SJCRH30 (cell line): ENCODE data around the gene ZNF367. TPM values are rescaled to one million over a fixed set of nuclear protein-coding genes. Genes with fewer than 3 reads are reported as not detected.

Experiments
- DNase-seq, 2 experiments: peaks; one replicate each; pipeline ENCODE4 v3.0.0-alpha.2; 2015 to 2020
- H3K27ac ChIP-seq: fragments of 250-450 bp; sonication (Bioruptor Pico); 2 replicates; pipeline ENCODE4 v1.5.1; 2020; ENCODE audit warnings: mild to moderate bottlenecking, moderate library complexity
- H3K27me3 ChIP-seq: fragments of 250-450 bp; sonication (Bioruptor Pico); 2 replicates; pipeline ENCODE4 v1.5.1; 2020; ENCODE audit warnings: mild to moderate bottlenecking, moderate library complexity
- H3K36me3 ChIP-seq: fragments of 250-450 bp; sonication (Bioruptor Pico); 2 replicates; pipeline ENCODE4 v1.5.1; 2020; ENCODE audit warnings: mild to moderate bottlenecking, moderate library complexity
- H3K4me1 ChIP-seq: fragments of 250-450 bp; sonication (Bioruptor Pico); 2 replicates; pipeline ENCODE4 v1.5.1; 2020; ENCODE audit warnings: mild to moderate bottlenecking, moderate library complexity
- H3K4me3 ChIP-seq: fragments of 250-450 bp; sonication (Bioruptor Pico); 2 replicates; pipeline ENCODE4 v1.5.1; 2020; ENCODE audit warnings: mild to moderate bottlenecking, moderate library complexity
- H3K9me3 ChIP-seq: fragments of 250-450 bp; sonication (Bioruptor Pico); replicated peaks from 2 replicates; pipeline ENCODE4 v1.5.1; 2020; ENCODE audit warnings: mild to moderate bottlenecking, moderate library complexity
- total RNA-seq: library from RNA; depleted of rRNA; stranded (reverse); fragments of >200 nt; shearing (Covaris generic); gene quantifications from 2 replicates; pipeline ENCODE4 v1.2.3, GENCODE V29; 2014; rRNA removed

The ZNF367 gene
- total RNA-seq, 1 experiment from 2014 or later, result 35.5 TPM

DNA sequence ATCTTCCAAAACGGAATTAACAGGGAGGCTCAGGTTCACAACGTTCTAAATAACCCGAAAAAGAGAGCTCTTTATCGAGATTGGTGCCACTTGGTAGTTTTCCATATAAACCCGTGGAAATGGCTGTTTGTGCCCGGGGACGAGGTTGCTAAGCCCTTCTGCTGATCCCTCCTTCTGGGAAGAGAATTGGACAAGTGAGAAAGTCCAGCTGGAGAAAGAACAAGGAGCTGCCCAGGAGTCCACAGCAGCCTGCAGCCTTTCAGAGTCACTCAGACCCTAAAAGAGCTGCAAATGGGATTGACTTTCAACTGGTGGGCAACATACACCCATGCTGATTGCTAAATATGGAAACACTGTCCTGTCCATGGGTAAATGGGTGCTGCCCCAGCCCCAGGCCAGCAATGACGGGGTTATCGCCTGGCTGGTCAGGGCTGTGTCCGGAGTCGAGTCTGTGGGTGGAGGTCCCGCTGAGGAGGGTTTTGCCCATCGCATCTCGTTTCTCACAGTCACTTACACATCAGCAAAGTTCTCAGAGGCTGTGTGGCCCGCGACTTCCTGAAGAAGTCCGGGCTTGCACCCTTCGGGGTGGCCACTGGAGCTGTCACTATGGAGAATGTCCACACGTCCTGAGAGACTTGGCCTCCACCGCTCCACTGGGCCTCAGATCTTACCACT lies 75.5 kb downstream of the ZNF367 start:
- no peaks in the 10 kb centered on the region for H3K36me3 ChIP-seq
- H3K27me3 ChIP-seq, result no peaks in the 10 kb centered on the region
- H3K27ac ChIP-seq, result no peak overlapping the region
- DNase-seq, result no peak
- H3K4me1 ChIP-seq, result peaks cover 20% of the 10 kb centered on the region
- H3K9me3 ChIP-seq, result peaks cover 6% of the 10 kb centered on the region
- H3K4me3 ChIP-seq, result no peak overlapping the region

DNA sequence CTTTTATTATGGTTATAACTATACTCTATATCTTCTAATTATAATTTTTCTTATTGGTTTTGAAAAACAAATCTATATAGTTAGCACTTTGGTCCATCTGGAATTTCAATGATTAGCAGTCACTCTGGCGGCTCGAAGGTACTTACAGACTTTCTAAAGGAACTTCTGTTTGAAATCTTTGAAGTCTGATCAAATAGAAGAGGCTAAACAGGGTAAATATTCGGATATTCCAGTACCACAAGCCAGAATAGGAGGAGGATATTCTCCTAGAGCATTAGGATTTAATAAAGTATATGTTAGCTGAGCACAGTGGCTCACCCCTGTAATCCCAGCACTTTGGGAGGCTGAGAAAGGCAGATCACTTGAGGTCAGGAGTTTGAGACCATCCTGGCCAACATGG lies 77.5 kb downstream of the ZNF367 start:
- Histone ChIP-seq H3K4me1 (peaks cover 20% of the 10 kb centered on the region), H3K27ac (no peak overlapping the region), H3K9me3 (peaks cover 6% of the 10 kb centered on the region), H3K27me3 (no peaks in the 10 kb centered on the region), H3K36me3 (no peaks in the 10 kb centered on the region), H3K4me3 (no peak overlapping the region)
- DNase-seq, result no peak

DNA sequence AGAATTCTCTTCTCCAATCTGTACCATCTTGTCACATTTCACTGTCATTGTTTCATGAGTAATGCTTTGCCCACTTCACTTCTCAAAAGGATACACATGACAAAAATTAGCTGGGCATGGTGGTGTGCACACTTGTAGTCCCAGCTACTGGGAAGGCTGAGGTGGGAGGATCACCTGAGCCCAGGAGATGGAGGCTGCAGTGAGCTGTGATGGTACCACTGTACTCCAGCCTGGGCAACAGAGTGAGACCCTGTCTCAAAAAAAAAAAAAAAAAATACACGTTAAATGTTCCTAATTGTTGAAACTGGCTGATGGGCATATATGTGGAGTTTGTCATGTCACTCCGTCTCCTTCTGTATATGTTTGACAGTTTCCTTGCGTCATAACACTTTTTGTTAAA lies 79.9 kb downstream of the ZNF367 start:
- H3K36me3 ChIP-seq, result no peaks in the 10 kb centered on the region
- DNase-seq, result no peak
- H3K4me3 ChIP-seq, result no peak overlapping the region
- no peaks in the 10 kb centered on the region for H3K9me3 ChIP-seq
- peaks cover 10% of the 10 kb centered on the region for H3K4me1 ChIP-seq
- no peak overlapping the region for H3K27ac ChIP-seq
- no peaks in the 10 kb centered on the region for H3K27me3 ChIP-seq

Other genes with a start within 250 kb of the ZNF367 start
- gene HSD17B3, start 116.2 kb downstream of the ZNF367 start, total RNA-seq, result 0.20 and 0.23 TPM in 2 replicates
- 0.20 TPM in 2 replicates for gene SLC35D2, start 34.7 kb downstream of the ZNF367 start, total RNA-seq
- gene HABP4, start 31.8 kb upstream of the ZNF367 start, total RNA-seq, result 14.8 and 15.2 TPM in 2 replicates
- 36.1 and 37.1 TPM in 2 replicates for gene CDC14B, start 201.5 kb upstream of the ZNF367 start, total RNA-seq
- gene PRXL2C, start 236.9 kb upstream of the ZNF367 start, total RNA-seq, result 12.2 and 12.5 TPM in 2 replicates